Neural progenitor cell (in vitro differentiated cells): ENCODE results near the gene PDLIM5. TPM values are rescaled to one million over a fixed set of nuclear protein-coding genes. Genes with fewer than 3 reads are reported as not detected.
A peak's percentile ranks its signal among the peaks of the same experiment; 100 is the strongest.

Experiments used
- DNase-seq: peaks from one replicate; pipeline ENCODE4 v3.0.0-alpha.2; 2016; ENCODE audit warnings: low spot score
- H2AFZ ChIP-seq: fragments of 200-600 bp; sonication (generic); replicated peaks from 2 replicates; pipeline ENCODE4 v1.6.1; 2016; ENCODE audit warnings: antibody characterized with exemption
- H3F3A ChIP-seq: fragments of 200-600 bp; sonication (generic); 2 replicates; pipeline ENCODE4 v1.6.1; 2016; ENCODE audit warnings: antibody characterized with exemption, low read depth
- H3K27ac ChIP-seq: fragments of 200-600 bp; sonication (generic); 2 replicates; pipeline ENCODE4 v1.5.1; 2016; ENCODE audit warnings: mild to moderate bottlenecking
- H3K27me3 ChIP-seq: fragments of 200-600 bp; sonication (generic); 2 replicates; pipeline ENCODE4 v1.6.1; 2016; ENCODE audit warnings: mild to moderate bottlenecking, moderate library complexity
- H3K36me3 ChIP-seq: fragments of 200-600 bp; sonication (generic); 2 replicates; pipeline ENCODE4 v1.5.1; 2016
- H3K4me1 ChIP-seq: fragments of 200-600 bp; sonication (generic); 2 replicates; pipeline ENCODE4 v1.6.1; 2016; ENCODE audit warnings: mixed run types
- H3K4me2 ChIP-seq: fragments of 200-600 bp; sonication (generic); 2 replicates; pipeline ENCODE4 v1.6.1; 2016
- H3K4me3 ChIP-seq: fragments of 200-600 bp; sonication (generic); 2 replicates; pipeline ENCODE4 v1.5.1; 2016
- H3K79me2 ChIP-seq: fragments of 200-600 bp; sonication (generic); 2 replicates; pipeline ENCODE4 v1.6.1; 2016; ENCODE audit warnings: low read depth
- H3K9ac ChIP-seq: fragments of 200-600 bp; sonication (generic); 2 replicates; pipeline ENCODE4 v1.6.1; 2016
- H3K9me3 ChIP-seq: fragments of 200-600 bp; sonication (generic); 2 replicates; pipeline ENCODE4 v1.5.1; 2016; ENCODE audit warnings: low read depth
- H4K20me1 ChIP-seq: fragments of 200-600 bp; sonication (generic); 2 replicates; pipeline ENCODE4 v1.6.1; 2016; ENCODE audit warnings: low read depth
- H3K27ac Mint-ChIP-seq: 3 replicates; pipeline ENCODE4 v1.8.0; 2021; ENCODE audit warnings: mixed read lengths
- H3K27me3 Mint-ChIP-seq: 2 replicates; pipeline ENCODE4 v1.8.0; 2022; ENCODE audit warnings: low read depth, mild to moderate bottlenecking, inconsistent platforms, moderate library complexity, mixed read lengths; ENCODE audit not compliant: insufficient read depth
- H3K36me3 Mint-ChIP-seq: 3 replicates; pipeline ENCODE4 v1.8.0; 2021; ENCODE audit warnings: mixed read lengths
- H3K4me1 Mint-ChIP-seq: 3 replicates; pipeline ENCODE4 v1.8.0; 2021; ENCODE audit warnings: mixed read lengths
- H3K4me3 Mint-ChIP-seq: 3 replicates; pipeline ENCODE4 v1.8.0; 2021; ENCODE audit warnings: mild to moderate bottlenecking, moderate library complexity, mixed read lengths
- H3K9me3 Mint-ChIP-seq: 3 replicates; pipeline ENCODE4 v1.8.0; 2020; ENCODE audit warnings: mixed read lengths
- CTCF ChIP-seq: fragments of 200-600 bp; sonication (generic); IDR thresholded peaks from 2 replicates; pipeline ENCODE4 v1.5.1; 2017; ENCODE audit warnings: antibody characterized with exemption, mild to moderate bottlenecking
- EZH2 ChIP-seq: fragments of 200-600 bp; sonication (generic); IDR thresholded peaks from 2 replicates; pipeline ENCODE4 v1.6.1; 2017; ENCODE audit warnings: antibody characterized with exemption, mild to moderate bottlenecking, moderate library complexity
- EZH2phosphoT487 ChIP-seq: fragments of 200-600 bp; sonication (generic); IDR thresholded peaks from 2 replicates; pipeline ENCODE4 v1.6.1; 2017; ENCODE audit warnings: antibody characterized with exemption
- total RNA-seq: library from RNA; depleted of rRNA; stranded (reverse); fragments of >200 nt; gene quantifications from 2 replicates; pipeline ENCODE4 v1.2.3, GENCODE V29; 2015; ENCODE audit warnings: low replicate concordance

PDLIM5 gene
- total RNA-seq, 1 donor from 2014 or later = 68.4 TPM

GRCh38 chr4:94595880-94596483 is 144.2 kb downstream of the PDLIM5 start:
- no peak overlapping the region for H3K27ac ChIP-seq
- no peak overlapping the region for H3K27ac Mint-ChIP-seq
- no peaks in the 10 kb centered on the region for H3K4me1 ChIP-seq
- peak; percentile 80 for TF ChIP-seq CTCF
- no peak for TF ChIP-seq EZH2
- TF ChIP-seq EZH2phosphoT487 = no peak
- H2AFZ ChIP-seq = no peak overlapping the region
- H3K27me3 Mint-ChIP-seq = peaks cover 3% of the 10 kb centered on the region
- H3K79me2 ChIP-seq = no peaks in the 10 kb centered on the region
- no peaks in the 10 kb centered on the region for H3K9me3 Mint-ChIP-seq
- no peak overlapping the region for H3K4me3 Mint-ChIP-seq
- no peak overlapping the region for H3K4me3 ChIP-seq
- H3K4me1 Mint-ChIP-seq = peaks cover 2% of the 10 kb centered on the region
- H3K9ac ChIP-seq = no peak overlapping the region
- H3K9me3 ChIP-seq = no peaks in the 10 kb centered on the region
- DNase-seq = peak; percentile 46
- H3K27me3 ChIP-seq = no peaks in the 10 kb centered on the region
- H3F3A ChIP-seq = no peaks in the 10 kb centered on the region
- no peaks in the 10 kb centered on the region for H3K36me3 ChIP-seq
- H3K36me3 Mint-ChIP-seq = peaks cover 15% of the 10 kb centered on the region
- H3K4me2 ChIP-seq = no peak overlapping the region
- no peaks in the 10 kb centered on the region for H4K20me1 ChIP-seq

- Histone ChIP-seq H3K9ac (no peak overlapping the region), H3K4me3 (no peak overlapping the region), H3K27me3 (no peaks in the 10 kb centered on the region), H3K4me2 (no peak overlapping the region), H2AFZ (no peak overlapping the region), H3K9me3 (no peaks in the 10 kb centered on the region), H3K27ac (no peak overlapping the region), H3K4me1 (no peaks in the 10 kb centered on the region), H3K36me3 (no peaks in the 10 kb centered on the region), H3K79me2 (no peaks in the 10 kb centered on the region), H4K20me1 (no peaks in the 10 kb centered on the region), H3F3A (no peaks in the 10 kb centered on the region)
- no peaks in the 10 kb centered on the region for H3K27me3 Mint-ChIP-seq
- peaks cover 2% of the 10 kb centered on the region for H3K36me3 Mint-ChIP-seq
- no peaks in the 10 kb centered on the region for H3K4me1 Mint-ChIP-seq
- H3K9me3 Mint-ChIP-seq = no peaks in the 10 kb centered on the region
- H3K4me3 Mint-ChIP-seq = no peak overlapping the region
- DNase-seq = no peak
- H3K27ac Mint-ChIP-seq = no peak overlapping the region
- TF ChIP-seq CTCF (no peak), EZH2 (no peak), EZH2phosphoT487 (no peak)
Observed at GRCh38 chr4:94598758-94599157, 147.0 kb downstream of the PDLIM5 start.

- Histone ChIP-seq H3K9ac (no peak overlapping the region), H3K79me2 (no peaks in the 10 kb centered on the region), H3K36me3 (no peaks in the 10 kb centered on the region), H4K20me1 (no peaks in the 10 kb centered on the region), H2AFZ (no peak overlapping the region), H3K27ac (no peak overlapping the region), H3K4me3 (no peak overlapping the region), H3F3A (no peaks in the 10 kb centered on the region), H3K27me3 (no peaks in the 10 kb centered on the region), H3K4me1 (no peaks in the 10 kb centered on the region), H3K4me2 (no peak overlapping the region), H3K9me3 (no peaks in the 10 kb centered on the region)
- Mint-ChIP-seq H3K36me3 (peaks cover 6% of the 10 kb centered on the region), H3K27me3 (no peaks in the 10 kb centered on the region), H3K27ac (no peak overlapping the region), H3K9me3 (no peaks in the 10 kb centered on the region), H3K4me1 (no peaks in the 10 kb centered on the region), H3K4me3 (no peak overlapping the region)
- DNase-seq = no peak
- TF ChIP-seq EZH2 (no peak), EZH2phosphoT487 (no peak), CTCF (no peak)
Observed at GRCh38 chr4:94603170-94603747, 151.5 kb downstream of the PDLIM5 start.
